IPS-18a (cell line): ENCODE measurements around the gene ACSL1.

ENCODE experiments used
- H3K27ac ChIP-seq: one replicate; pipeline ENCODE4 v1.5.1; 2013; ENCODE audit warnings: low read length
- H3K27me3 ChIP-seq: one replicate; pipeline ENCODE4 v1.6.1; 2013; ENCODE audit warnings: mild to moderate bottlenecking, low read length; ENCODE audit not compliant: control insufficient read depth, insufficient read depth
- H3K36me3 ChIP-seq: one replicate; pipeline ENCODE4 v1.6.1; 2013; ENCODE audit warnings: low read depth, low read length; ENCODE audit not compliant: control insufficient read depth
- H3K4me1 ChIP-seq: one replicate; pipeline ENCODE4 v1.6.1; 2013; ENCODE audit warnings: low read depth, low read length; ENCODE audit not compliant: control insufficient read depth
- H3K4me3 ChIP-seq: one replicate; pipeline ENCODE4 v1.5.1; 2013; ENCODE audit warnings: low read length
- H3K9ac ChIP-seq: one replicate; pipeline ENCODE4 v1.6.1; 2013; ENCODE audit warnings: mild to moderate bottlenecking, low read length, moderate library complexity
- H3K9me3 ChIP-seq: one replicate; pipeline ENCODE4 v1.6.1; 2013; ENCODE audit warnings: low read depth, low read length; ENCODE audit not compliant: control insufficient read depth

ACSL1 gene

GRCh38 chr4:184763150-184763780, 62.5 kb downstream of the ACSL1 start:
- no peaks in the 10 kb centered on the region for H3K4me1 ChIP-seq
- no peak overlapping the region for H3K4me3 ChIP-seq
- no peak overlapping the region for H3K27ac ChIP-seq
- H3K27me3 ChIP-seq: no peaks in the 10 kb centered on the region
- no peaks in the 10 kb centered on the region for H3K9me3 ChIP-seq
- no peak overlapping the region for H3K9ac ChIP-seq
- no peaks in the 10 kb centered on the region for H3K36me3 ChIP-seq

DNA sequence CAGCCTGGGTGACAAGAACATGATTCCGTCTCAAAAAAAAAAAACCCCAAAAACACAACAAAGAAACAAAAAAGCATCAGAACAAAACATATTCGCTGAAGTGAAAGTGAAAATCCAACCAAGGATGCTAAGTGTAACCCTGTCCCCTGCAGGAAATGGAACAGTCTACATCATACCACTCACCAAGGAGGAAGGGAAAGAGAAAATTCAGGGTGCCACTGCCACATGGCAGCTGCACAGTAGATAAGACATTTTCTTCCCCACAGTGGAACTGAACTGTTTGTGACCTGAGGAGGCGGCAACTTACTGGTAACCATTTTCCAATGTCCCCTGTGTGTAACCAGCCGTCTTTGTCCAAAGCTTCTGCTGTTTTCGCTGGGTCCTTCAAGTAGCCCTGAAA, 63.7 kb downstream of the ACSL1 start:
- no peak overlapping the region for H3K4me3 ChIP-seq
- no peaks in the 10 kb centered on the region for H3K4me1 ChIP-seq
- H3K9me3 ChIP-seq: no peaks in the 10 kb centered on the region
- no peak overlapping the region for H3K9ac ChIP-seq
- no peak overlapping the region for H3K27ac ChIP-seq
- H3K36me3 ChIP-seq: no peaks in the 10 kb centered on the region
- no peaks in the 10 kb centered on the region for H3K27me3 ChIP-seq

DNA sequence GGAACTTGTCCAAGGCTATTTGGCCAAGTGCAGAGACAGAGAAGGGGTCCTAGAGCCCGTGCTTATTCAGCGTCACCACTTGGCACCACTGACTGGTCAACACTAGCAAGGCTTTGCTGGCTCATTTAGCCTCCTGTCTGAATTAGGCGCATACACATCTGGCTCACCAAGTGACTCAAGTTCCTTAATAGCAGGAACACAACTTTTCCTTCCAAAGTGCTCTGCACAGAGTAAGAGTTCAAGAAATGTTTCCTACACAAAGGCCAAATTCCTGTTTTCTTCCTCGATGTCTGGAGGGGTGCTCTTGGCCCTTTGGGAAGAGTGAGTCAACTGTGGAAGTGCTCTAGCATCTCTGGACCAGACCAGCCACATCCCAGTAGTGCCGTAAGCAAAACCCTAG, 65.1 kb downstream of the ACSL1 start:
- H3K9ac ChIP-seq: no peak overlapping the region
- H3K27me3 ChIP-seq: no peaks in the 10 kb centered on the region
- H3K4me3 ChIP-seq: no peak overlapping the region
- no peak overlapping the region for H3K27ac ChIP-seq
- H3K4me1 ChIP-seq: no peaks in the 10 kb centered on the region
- no peaks in the 10 kb centered on the region for H3K9me3 ChIP-seq
- H3K36me3 ChIP-seq: no peaks in the 10 kb centered on the region

- Histone ChIP-seq H3K9me3 (no peaks in the 10 kb centered on the region), H3K4me3 (no peak overlapping the region), H3K27ac (no peak overlapping the region), H3K9ac (no peak overlapping the region), H3K4me1 (no peaks in the 10 kb centered on the region), H3K36me3 (no peaks in the 10 kb centered on the region), H3K27me3 (no peaks in the 10 kb centered on the region)
Measured at GRCh38 chr4:184757810-184758209, 68.0 kb downstream of the ACSL1 start.

DNA sequence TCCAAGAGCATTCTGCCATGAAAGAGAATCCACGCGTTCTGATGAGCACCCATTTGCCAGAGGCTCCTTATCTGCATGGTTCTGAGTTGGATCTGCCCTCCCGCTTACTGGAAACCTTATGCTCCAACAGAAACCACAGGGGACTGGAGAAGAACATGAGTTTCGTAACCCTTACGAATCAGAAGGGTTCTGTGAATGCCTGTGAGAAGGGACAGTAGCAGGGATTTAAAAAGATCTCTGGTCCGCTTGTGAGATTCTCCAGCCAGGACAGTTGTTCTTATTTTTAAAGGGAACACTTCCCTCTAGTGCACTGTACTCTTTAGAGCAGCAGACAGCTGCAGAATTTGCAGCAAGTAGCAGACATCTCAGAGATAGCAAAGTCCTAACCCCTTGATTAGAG, 69.4 kb downstream of the ACSL1 start:
- Histone ChIP-seq H3K27me3 (no peaks in the 10 kb centered on the region), H3K9ac (no peak overlapping the region), H3K27ac (no peak overlapping the region), H3K4me1 (no peaks in the 10 kb centered on the region), H3K36me3 (no peaks in the 10 kb centered on the region), H3K9me3 (no peaks in the 10 kb centered on the region), H3K4me3 (no peak overlapping the region)

GRCh38 chr4:184755278-184755677, 70.5 kb downstream of the ACSL1 start:
- no peaks in the 10 kb centered on the region for H3K36me3 ChIP-seq
- no peaks in the 10 kb centered on the region for H3K4me1 ChIP-seq
- no peak overlapping the region for H3K4me3 ChIP-seq
- H3K9ac ChIP-seq: no peak overlapping the region
- no peaks in the 10 kb centered on the region for H3K9me3 ChIP-seq
- H3K27me3 ChIP-seq: no peaks in the 10 kb centered on the region
- no peak overlapping the region for H3K27ac ChIP-seq

DNA sequence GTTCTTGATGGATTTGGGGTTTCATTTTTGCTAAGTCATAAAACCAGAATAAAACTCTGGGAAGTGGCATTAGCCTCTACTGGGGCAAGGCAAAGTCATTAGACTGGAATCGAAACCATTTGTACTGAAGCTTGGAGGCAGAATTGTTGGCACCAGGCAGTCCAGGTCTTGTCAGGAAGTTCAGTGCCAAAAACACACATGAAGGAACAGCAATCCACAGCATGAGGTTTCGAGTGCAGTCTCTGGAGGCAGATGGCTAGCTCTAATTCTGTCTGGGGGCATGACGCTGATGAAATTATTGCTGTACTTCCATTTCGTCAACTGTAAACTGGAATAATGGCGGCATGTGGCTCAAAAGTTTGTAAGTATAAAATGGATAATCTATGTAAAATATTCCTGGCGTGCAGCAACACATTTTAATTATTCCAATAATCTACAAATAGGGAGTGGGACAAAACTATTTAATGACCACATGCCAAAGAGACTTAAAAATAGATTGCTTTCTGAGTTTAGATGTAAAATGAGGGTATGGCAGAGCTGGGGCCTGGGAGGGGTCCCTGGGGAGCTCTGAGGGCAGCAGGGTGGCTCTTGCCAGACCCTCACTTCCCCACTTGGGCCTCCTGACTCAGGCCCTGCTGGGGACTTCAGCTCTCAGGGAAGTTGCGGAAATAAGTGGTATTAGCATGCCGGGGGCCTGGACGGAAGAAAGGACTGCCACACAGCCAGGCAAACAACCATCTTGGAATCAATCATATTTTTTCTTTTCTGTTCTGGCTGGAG, 73.1 kb downstream of the ACSL1 start:
- no peaks in the 10 kb centered on the region for H3K27me3 ChIP-seq

DNA sequence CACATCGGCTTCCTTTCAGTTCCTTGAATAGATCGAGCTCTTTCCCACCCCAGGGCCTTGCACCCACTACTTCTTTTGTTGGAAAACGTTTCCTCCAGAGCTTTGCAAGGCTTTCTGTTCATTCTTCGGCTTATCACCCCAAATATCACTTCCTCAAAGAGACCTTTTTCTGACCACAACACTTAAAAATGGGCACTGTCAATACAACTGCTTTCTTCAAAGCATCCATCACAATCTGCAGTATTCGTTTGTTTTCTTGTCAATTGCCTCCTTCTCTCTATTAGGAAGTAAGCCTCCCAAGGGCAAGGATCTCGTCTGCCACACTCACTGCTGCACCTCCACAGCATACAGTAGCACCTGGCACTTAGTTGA, 74.2 kb downstream of the ACSL1 start:
- Histone ChIP-seq H3K4me3 (no peak overlapping the region), H3K36me3 (no peaks in the 10 kb centered on the region), H3K4me1 (peaks cover 16% of the 10 kb centered on the region), H3K9me3 (no peaks in the 10 kb centered on the region), H3K27ac (no peak overlapping the region), H3K9ac (no peak overlapping the region), H3K27me3 (peaks cover 6% of the 10 kb centered on the region)

More for the DNA sequence above, 73.1 kb downstream of the ACSL1 start:
- no peak overlapping the region for H3K9ac ChIP-seq
- H3K36me3 ChIP-seq: no peaks in the 10 kb centered on the region
- peaks cover 9% of the 10 kb centered on the region for H3K4me1 ChIP-seq
- no peaks in the 10 kb centered on the region for H3K9me3 ChIP-seq
- H3K4me3 ChIP-seq: no peak overlapping the region
- no peak overlapping the region for H3K27ac ChIP-seq

DNA sequence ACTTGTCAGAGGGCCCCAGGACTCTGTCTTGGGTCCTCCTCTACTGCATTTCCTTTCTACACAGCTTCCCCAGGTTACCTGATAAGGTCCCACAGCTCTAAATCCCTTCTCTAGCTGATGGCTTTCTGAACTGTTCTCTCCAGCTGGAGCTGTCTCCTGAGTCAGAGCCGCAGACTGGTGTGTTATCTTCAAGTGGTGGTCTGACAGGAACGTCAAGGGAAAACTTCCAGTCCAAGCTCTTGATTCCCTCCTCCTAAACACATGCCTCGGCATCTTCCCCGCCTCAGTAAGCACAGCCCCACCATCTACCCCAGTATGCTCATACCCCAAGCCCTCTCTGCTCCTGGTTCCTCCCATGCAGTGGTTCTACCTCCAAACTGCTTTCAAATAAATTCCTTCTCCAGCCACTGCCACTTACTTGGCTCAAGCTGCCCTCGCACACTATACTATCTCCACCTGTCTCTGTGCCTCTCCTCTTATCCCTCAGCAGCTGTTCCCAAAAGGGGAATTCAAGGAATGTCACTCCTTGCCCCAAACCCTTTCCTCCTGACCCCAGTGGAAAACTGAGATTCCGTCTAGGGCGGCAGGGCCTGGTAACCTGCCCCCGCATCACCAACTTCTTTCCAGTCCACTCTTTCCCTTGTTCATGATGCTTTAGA, 74.7 kb downstream of the ACSL1 start:
- Histone ChIP-seq H3K4me1 (peaks cover 21% of the 10 kb centered on the region), H3K27ac (no peak overlapping the region), H3K4me3 (no peak overlapping the region), H3K9ac (no peak overlapping the region), H3K27me3 (peaks cover 8% of the 10 kb centered on the region), H3K36me3 (no peaks in the 10 kb centered on the region), H3K9me3 (no peaks in the 10 kb centered on the region)

- Histone ChIP-seq H3K4me1 (peaks cover 23% of the 10 kb centered on the region), H3K9me3 (no peaks in the 10 kb centered on the region), H3K9ac (no peak overlapping the region), H3K36me3 (no peaks in the 10 kb centered on the region), H3K27me3 (peaks cover 8% of the 10 kb centered on the region), H3K4me3 (no peak overlapping the region), H3K27ac (no peak overlapping the region)
Measured at GRCh38 chr4:184748251-184748652, 77.5 kb downstream of the ACSL1 start.

- H3K4me3 ChIP-seq: no peak overlapping the region
- no peaks in the 10 kb centered on the region for H3K36me3 ChIP-seq
- H3K9ac ChIP-seq: no peak overlapping the region
- no peak overlapping the region for H3K27ac ChIP-seq
- H3K4me1 ChIP-seq: peaks cover 23% of the 10 kb centered on the region
- no peaks in the 10 kb centered on the region for H3K9me3 ChIP-seq
- peaks cover 8% of the 10 kb centered on the region for H3K27me3 ChIP-seq
Measured at GRCh38 chr4:184747034-184747830, 78.5 kb downstream of the ACSL1 start.
